Measurements from ENCODE around the gene PDE6D.
A peak's percentile ranks its signal among the peaks of the same experiment; 100 is the strongest.

The PDE6D gene

DNA sequence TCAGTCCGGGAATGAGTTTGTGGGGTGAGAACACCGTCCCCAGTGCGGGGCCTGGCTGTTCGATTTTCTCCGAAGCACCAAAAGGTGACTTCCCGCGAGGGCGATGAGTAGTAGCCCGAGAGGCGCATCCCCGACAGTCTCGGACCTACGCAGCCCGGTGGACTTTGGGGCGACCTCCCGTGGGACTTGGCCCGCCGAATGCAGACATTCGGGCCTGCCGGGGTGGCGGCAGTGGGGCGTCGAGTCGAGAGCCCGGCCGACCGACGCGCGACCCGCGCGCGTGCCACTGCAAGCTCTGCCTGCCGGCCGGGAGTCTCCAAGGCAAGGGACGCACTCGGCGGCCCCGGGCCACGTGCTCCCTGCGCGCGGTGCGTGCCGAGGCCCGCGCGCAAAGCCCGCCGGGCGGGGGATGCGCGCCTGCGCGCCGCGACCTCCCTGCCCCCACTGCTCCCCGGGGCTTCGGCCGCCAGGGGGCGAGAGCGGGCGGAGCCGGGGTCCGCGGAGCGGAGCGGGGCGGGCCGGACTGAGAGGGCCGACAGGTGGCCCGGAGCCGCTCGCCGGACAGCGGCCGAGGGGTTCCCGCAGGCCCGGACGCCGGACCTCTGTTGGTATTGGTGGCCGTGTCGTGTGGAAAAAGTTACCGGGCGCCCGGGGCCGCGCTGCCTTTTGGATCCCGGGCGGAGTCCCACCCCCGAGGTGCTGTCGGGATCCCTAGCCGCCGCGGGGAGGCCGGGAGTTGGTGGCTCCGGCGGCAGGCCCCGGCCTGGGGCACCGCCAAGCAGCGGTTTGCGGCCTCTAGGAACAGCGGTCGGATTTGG lies 70.9 kb downstream of the PDE6D start:
- Histone ChIP-seq H3K4me3 (ENCODE audit: low read depth, low read length) (peak overlapping the region; percentile 97), H3K9ac (peak overlapping the region; percentile 100), H3K36me3 (ENCODE audit: control insufficient read depth, insufficient read depth, low read length) (no peaks in the 10 kb centered on the region), H3K27ac (peak overlapping the region; percentile 100), H3K79me2 (peaks cover 17% of the 10 kb centered on the region), H3K4me2 (ENCODE audit: low read length) (peak overlapping the region; percentile 96), H3K9me3 (ENCODE audit: control insufficient read depth, low read length) (no peaks in the 10 kb centered on the region), H2AFZ (peak overlapping the region; percentile 70), H3K27me3 (ENCODE audit: control insufficient read depth, insufficient read depth, low read length) (no peaks in the 10 kb centered on the region), H3K4me1 (peaks cover 14% of the 10 kb centered on the region)
- TF ChIP-seq, protein P1, sequence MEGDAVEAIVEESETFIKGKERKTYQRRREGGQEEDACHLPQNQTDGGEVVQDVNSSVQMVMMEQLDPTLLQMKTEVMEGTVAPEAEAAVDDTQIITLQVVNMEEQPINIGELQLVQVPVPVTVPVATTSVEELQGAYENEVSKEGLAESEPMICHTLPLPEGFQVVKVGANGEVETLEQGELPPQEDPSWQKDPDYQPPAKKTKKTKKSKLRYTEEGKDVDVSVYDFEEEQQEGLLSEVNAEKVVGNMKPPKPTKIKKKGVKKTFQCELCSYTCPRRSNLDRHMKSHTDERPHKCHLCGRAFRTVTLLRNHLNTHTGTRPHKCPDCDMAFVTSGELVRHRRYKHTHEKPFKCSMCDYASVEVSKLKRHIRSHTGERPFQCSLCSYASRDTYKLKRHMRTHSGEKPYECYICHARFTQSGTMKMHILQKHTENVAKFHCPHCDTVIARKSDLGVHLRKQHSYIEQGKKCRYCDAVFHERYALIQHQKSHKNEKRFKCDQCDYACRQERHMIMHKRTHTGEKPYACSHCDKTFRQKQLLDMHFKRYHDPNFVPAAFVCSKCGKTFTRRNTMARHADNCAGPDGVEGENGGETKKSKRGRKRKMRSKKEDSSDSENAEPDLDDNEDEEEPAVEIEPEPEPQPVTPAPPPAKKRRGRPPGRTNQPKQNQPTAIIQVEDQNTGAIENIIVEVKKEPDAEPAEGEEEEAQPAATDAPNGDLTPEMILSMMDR (IDR thresholded peaks at IDR 0.05): peak; percentile 59

DNA sequence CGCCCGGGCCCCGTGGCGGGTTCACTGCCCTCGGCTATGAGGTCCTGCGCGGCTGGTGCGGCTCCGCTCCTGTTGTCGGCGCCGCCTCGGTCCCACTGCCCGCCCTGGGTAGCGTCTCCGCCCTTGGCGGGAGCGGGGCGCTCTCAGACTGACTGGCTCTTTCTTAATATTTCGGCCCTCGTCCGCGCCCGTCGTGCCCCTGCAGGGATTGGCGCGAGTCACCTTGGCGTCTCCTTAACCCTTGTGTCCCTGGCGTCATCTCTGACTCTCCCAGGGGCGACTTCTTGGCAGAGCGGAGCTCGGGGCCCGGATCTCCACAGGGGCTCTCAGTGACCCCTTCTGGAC lies 71.5 kb downstream of the PDE6D start:
- peaks cover 17% of the 10 kb centered on the region for H3K79me2 ChIP-seq
- H3K36me3 ChIP-seq (ENCODE audit: control insufficient read depth, insufficient read depth, low read length): no peaks in the 10 kb centered on the region
- peak overlapping the region; percentile 96 for H3K4me2 ChIP-seq (ENCODE audit: low read length)
- peak overlapping the region; percentile 70 for H2AFZ ChIP-seq
- H3K9ac ChIP-seq: peak overlapping the region; percentile 100
- peak overlapping the region; percentile 100 for H3K27ac ChIP-seq
- H3K4me1 ChIP-seq: peaks cover 14% of the 10 kb centered on the region
- TF ChIP-seq, protein P1 (IDR thresholded peaks at IDR 0.05): no peak
- no peaks in the 10 kb centered on the region for H3K27me3 ChIP-seq (ENCODE audit: control insufficient read depth, insufficient read depth, low read length)
- H3K4me3 ChIP-seq (ENCODE audit: low read depth, low read length): peak overlapping the region; percentile 97
- H3K9me3 ChIP-seq (ENCODE audit: control insufficient read depth, low read length): no peaks in the 10 kb centered on the region

DNA sequence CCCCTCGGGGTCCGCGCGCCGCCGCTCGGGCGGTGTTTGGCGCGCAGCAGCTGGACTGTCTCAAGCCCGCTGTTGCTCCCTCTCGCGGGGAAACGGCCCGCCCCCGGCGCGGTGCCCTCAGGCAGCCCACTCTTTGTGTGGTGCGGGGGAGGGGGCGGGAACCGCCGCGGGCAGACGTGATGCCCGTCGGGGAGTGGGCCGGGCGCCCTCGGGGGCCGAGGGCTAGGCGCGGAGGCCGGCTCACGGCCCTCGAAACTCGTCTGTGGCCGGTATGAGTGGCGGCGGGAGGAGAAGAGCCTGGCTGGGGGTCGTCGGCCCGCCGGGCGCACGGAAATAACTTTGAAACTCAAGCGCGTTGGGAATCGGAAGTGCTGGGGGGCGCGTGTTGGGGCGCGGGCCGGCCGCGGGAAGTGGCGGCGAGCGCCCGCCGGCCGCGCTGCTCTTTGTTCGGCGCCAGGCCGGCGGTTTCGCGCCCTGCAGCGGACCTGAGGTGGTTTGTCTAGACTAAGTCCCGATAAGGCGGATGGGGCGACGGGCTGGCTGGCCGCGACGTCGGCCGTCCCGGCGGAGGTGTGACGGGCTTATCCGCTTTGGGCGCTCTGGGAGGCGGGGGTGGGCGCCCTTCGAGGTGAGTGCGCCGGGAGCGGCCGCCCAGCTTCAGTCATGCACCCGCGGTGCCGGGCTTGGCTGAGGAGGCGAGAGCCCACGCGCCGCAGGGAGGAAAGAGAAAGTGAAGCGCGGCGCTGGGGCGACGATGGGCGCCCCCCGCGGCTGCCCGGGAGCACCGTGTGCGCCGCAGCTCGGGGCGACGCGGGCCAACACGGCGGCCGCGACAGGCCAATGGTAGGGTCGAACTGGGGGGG lies 72.1 kb downstream of the PDE6D start:
- TF ChIP-seq, protein P1 (IDR thresholded peaks at IDR 0.05): peak; percentile 34
- H3K4me3 ChIP-seq (ENCODE audit: low read depth, low read length): peak overlapping the region; percentile 97
- H3K4me2 ChIP-seq (ENCODE audit: low read length): peak overlapping the region; percentile 96
- H3K79me2 ChIP-seq: peaks cover 17% of the 10 kb centered on the region
- no peaks in the 10 kb centered on the region for H3K36me3 ChIP-seq (ENCODE audit: control insufficient read depth, insufficient read depth, low read length)
- H3K27me3 ChIP-seq (ENCODE audit: control insufficient read depth, insufficient read depth, low read length): no peaks in the 10 kb centered on the region
- peaks cover 14% of the 10 kb centered on the region for H3K4me1 ChIP-seq
- peak overlapping the region; percentile 70 for H2AFZ ChIP-seq
- H3K9ac ChIP-seq: peak overlapping the region; percentile 100
- H3K9me3 ChIP-seq (ENCODE audit: control insufficient read depth, low read length): no peaks in the 10 kb centered on the region
- H3K27ac ChIP-seq: peak overlapping the region; percentile 100

DNA sequence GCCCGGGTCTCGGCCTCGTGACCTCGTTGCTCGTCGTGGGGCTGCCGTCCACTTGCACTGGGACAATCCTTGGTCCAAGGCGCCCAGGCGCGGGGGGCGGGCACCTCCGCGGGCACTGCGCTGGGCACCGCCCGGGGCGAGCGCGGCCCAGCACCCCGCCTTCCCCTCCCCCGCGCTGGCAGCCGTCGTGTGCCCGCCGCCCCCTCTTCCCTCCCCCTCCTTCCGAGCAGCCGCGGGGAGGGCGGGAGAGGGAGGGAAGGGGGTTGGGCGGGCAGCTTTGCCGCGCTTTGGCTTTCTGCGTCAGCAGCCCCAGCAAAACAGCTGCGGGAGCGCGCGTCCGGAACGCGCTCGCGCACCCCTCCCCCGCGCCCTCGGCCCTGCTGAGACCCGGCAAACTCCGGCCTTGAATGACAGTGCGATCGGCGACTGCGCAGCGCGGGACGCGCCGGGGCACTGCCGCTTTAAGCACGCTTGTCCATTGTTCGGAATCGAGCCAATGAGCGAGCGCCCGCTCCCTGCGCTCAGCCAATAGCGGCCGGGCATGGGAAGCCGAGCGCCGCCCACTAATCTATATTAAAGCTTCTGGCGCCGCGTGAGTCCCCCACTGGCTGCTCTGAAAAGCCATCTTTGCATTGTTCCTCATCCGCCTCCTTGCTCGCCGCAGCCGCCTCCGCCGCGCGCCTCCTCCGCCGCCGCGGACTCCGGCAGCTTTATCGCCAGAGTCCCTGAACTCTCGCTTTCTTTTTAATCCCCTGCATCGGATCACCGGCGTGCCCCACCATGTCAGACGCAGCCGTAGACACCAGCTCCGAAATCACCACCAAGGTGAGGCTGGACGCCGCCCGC lies 72.9 kb downstream of the PDE6D start, which contains the start of gene PTMA:
TSS of gene PTMA (plus strand) at position 599 of the 846 bp plus-strand sequence. CDS start at position 781, 182 bp downstream.
- Histone ChIP-seq H3K36me3 (ENCODE audit: control insufficient read depth, insufficient read depth, low read length) (no peaks in the 10 kb centered on the region), H3K9me3 (ENCODE audit: control insufficient read depth, low read length) (no peaks in the 10 kb centered on the region), H3K9ac (peak within 1 kb of the TSS; percentile 100), H3K4me1 (peaks cover 8% of the 10 kb centered on the region), H3K27ac (peak within 1 kb of the TSS; percentile 100), H3K27me3 (ENCODE audit: control insufficient read depth, insufficient read depth, low read length) (no peaks in the 10 kb centered on the region), H3K4me3 (ENCODE audit: low read depth, low read length) (peak within 1 kb of the TSS; percentile 98), H3K79me2 (peaks cover 17% of the 10 kb centered on the region), H3K4me2 (ENCODE audit: low read length) (peak within 1 kb of the TSS; percentile 96), H2AFZ (peak within 1 kb of the TSS; percentile 96)
- TF ChIP-seq, protein P1 (IDR thresholded peaks at IDR 0.05): no peak
